H1 (cell line): ENCODE measurements around the gene B3GAT2. TPM values are rescaled to one million over a fixed set of nuclear protein-coding genes. Genes with fewer than 3 reads are reported as not detected.

Experiments used
- CTCF ChIA-PET: fragments of 300-600 bp; sonication (Branson Sonifier 250); formaldehyde crosslinking; loops from one replicate; lab custom pipeline; 2021; ENCODE audit not compliant: partially characterized antibody; lab: Charles Lee
- POLR2A ChIA-PET: fragments of 300-600 bp; sonication (Branson Sonifier 250); formaldehyde crosslinking; loops from one replicate; lab custom pipeline; 2021; ENCODE audit warnings: inconsistent platforms; ENCODE audit not compliant: partially characterized antibody; lab: Charles Lee
- DNase-seq, 2 experiments: peaks; one replicate each; pipeline versions ENCODE4 v3.0.0 to v3.0.0-alpha.2; 2010 to 2022; ENCODE audit warnings: low spot score in 2 of 2, low read depth in 1 of 2, mixed read lengths in 1 of 2
- FAIRE-seq: peaks from 2 replicates; lab custom pipeline; 2011; peaks lifted over from hg19 to GRCh38; lab: Jason Lieb, UNC
- H2AFZ ChIP-seq: 2 replicates; pipeline ENCODE4 v1.8.1; 2012; ENCODE audit warnings: low read length, inconsistent platforms
- H2AK5ac ChIP-seq: 2 replicates; pipeline ENCODE4 v1.6.1; 2013; ENCODE audit warnings: low read depth, low read length
- H2BK120ac ChIP-seq: replicated peaks from 2 replicates; pipeline ENCODE3; 2013; ENCODE audit warnings: low read depth, low read length, inconsistent platforms
- H2BK12ac ChIP-seq: 2 replicates; pipeline ENCODE4 v1.6.1; 2013; ENCODE audit warnings: low read depth, low read length
- H2BK15ac ChIP-seq: 2 replicates; pipeline ENCODE4 v1.6.1; 2013; ENCODE audit warnings: low read length
- H2BK20ac ChIP-seq: 2 replicates; pipeline ENCODE4 v1.6.1; 2013; ENCODE audit warnings: low read length
- H2BK5ac ChIP-seq: 2 replicates; pipeline ENCODE4 v1.6.1; 2013; ENCODE audit warnings: low read depth, low read length
- H3K14ac ChIP-seq: 2 replicates; pipeline ENCODE4 v1.6.1; 2013; ENCODE audit warnings: inconsistent platforms; ENCODE audit not compliant: insufficient read length
- H3K18ac ChIP-seq: 2 replicates; pipeline ENCODE4 v1.6.1; 2013; ENCODE audit warnings: low read length; ENCODE audit errors: extremely low read depth
- H3K23ac ChIP-seq: 2 replicates; pipeline ENCODE4 v1.6.1; 2013; ENCODE audit warnings: inconsistent platforms; ENCODE audit not compliant: insufficient read length
- H3K23me2 ChIP-seq: 2 replicates; pipeline ENCODE4 v1.6.1; 2013; ENCODE audit warnings: low read depth, low read length
- H3K27ac ChIP-seq: 2 replicates; pipeline ENCODE4 v1.6.1; 2011; ENCODE audit warnings: low read depth, low read length, inconsistent platforms
- H3K27me3 ChIP-seq, 4 experiments: replicated peaks in 1 of 4; 1 replicate in 1 of 4; 2 replicates in 3 of 4; pipeline versions ENCODE4 v1.6.1 to v1.8.1; 2011 to 2013; ENCODE audit warnings: low read length in 3 of 4, mild to moderate bottlenecking in 3 of 4, inconsistent platforms in 2 of 4, mixed read lengths in 2 of 4, moderate library complexity in 1 of 4; ENCODE audit not compliant: control insufficient read depth in 3 of 4, insufficient read depth in 3 of 4; ENCODE audit errors: extremely low read depth in 1 of 4
- H3K36me3 ChIP-seq, 4 experiments: 2 replicates each; pipeline versions ENCODE4 v1.6.1 to v1.8.1; 2011 to 2013; ENCODE audit warnings: mild to moderate bottlenecking in 4 of 4, low read length in 3 of 4, moderate library complexity in 2 of 4, control low read depth in 1 of 4, inconsistent platforms in 1 of 4; ENCODE audit not compliant: insufficient read depth in 4 of 4, control insufficient read depth in 2 of 4
- H3K4ac ChIP-seq: replicated peaks from 2 replicates; pipeline ENCODE3; 2013; ENCODE audit warnings: low read length, low read depth, mixed read lengths, inconsistent platforms; ENCODE audit not compliant: insufficient read length
- H3K4me1 ChIP-seq, 4 experiments: replicated peaks in 1 of 4; 1 replicate in 1 of 4; 2 replicates in 3 of 4; pipeline versions ENCODE4 v1.6.1 to v1.8.1; 2011 to 2013; ENCODE audit warnings: low read length in 3 of 4, inconsistent platforms in 2 of 4, mixed read lengths in 1 of 4; ENCODE audit not compliant: insufficient read depth in 4 of 4, control insufficient read depth in 3 of 4
- H3K4me2 ChIP-seq, 2 experiments: 2 replicates each; pipeline versions ENCODE4 v1.6.1 to v1.8.1; 2011 to 2013; ENCODE audit warnings: low read depth in 2 of 2, low read length in 2 of 2, control low read depth in 1 of 2, inconsistent platforms in 1 of 2, mild to moderate bottlenecking in 1 of 2; ENCODE audit not compliant: insufficient read depth in 1 of 2
- H3K4me3 ChIP-seq, 4 experiments: fragments of 200-600, 300-600 bp in 1 of 4; sonication (generic), shearing (Covaris generic), sonication (Bioruptor Twin) in 1 of 4; 2 replicates each; pipeline versions ENCODE4 v1.5.1 to v1.8.1; 2011 to 2016; ENCODE audit warnings: low read length in 4 of 4, low read depth in 3 of 4, control low read depth in 2 of 4, inconsistent platforms in 2 of 4, mild to moderate bottlenecking in 2 of 4, mixed read lengths in 1 of 4, moderate library complexity in 1 of 4; ENCODE audit not compliant: insufficient read depth in 2 of 4; ENCODE audit errors: extremely low read depth in 1 of 4
- H3K56ac ChIP-seq: replicated peaks from 2 replicates; pipeline ENCODE3; 2013; ENCODE audit warnings: low read depth, mild to moderate bottlenecking, mixed read lengths, low read length, inconsistent platforms; ENCODE audit not compliant: insufficient read length
- H3K79me1 ChIP-seq: 2 replicates; pipeline ENCODE4 v1.6.1; 2013; ENCODE audit warnings: low read depth, low read length, control low read depth
- H3K79me2 ChIP-seq, 2 experiments: 2 replicates each; pipeline versions ENCODE4 v1.6.1 to v1.8.1; 2012 to 2013; ENCODE audit warnings: low read length in 2 of 2, mild to moderate bottlenecking in 2 of 2, inconsistent platforms in 1 of 2; ENCODE audit not compliant: insufficient read depth in 2 of 2, control insufficient read depth in 1 of 2
- H3K9ac ChIP-seq, 4 experiments: replicated peaks in 1 of 4; 1 replicate in 1 of 4; 2 replicates in 3 of 4; pipeline versions ENCODE4 v1.6.1 to v1.8.1; 2011 to 2013; ENCODE audit warnings: low read depth in 3 of 4, low read length in 3 of 4, control low read depth in 2 of 4, mild to moderate bottlenecking in 2 of 4, moderate library complexity in 2 of 4, inconsistent platforms in 1 of 4; ENCODE audit errors: extremely low read depth in 1 of 4
- H3K9me3 ChIP-seq, 2 experiments: 2 replicates each; pipeline versions ENCODE4 v1.6.1 to v1.8.1; 2012 to 2013; ENCODE audit warnings: mild to moderate bottlenecking in 2 of 2, moderate library complexity in 2 of 2, control low read depth in 1 of 2, inconsistent platforms in 1 of 2, low read depth in 1 of 2, low read length in 1 of 2, mixed read lengths in 1 of 2; ENCODE audit not compliant: insufficient read depth in 2 of 2
- H4K20me1 ChIP-seq, 2 experiments: replicated peaks in 1 of 2; 2 replicates each; pipeline versions ENCODE3 to v1.8.1; 2011 to 2013; ENCODE audit warnings: inconsistent platforms in 2 of 2, low read length in 2 of 2, mild to moderate bottlenecking in 1 of 2; ENCODE audit not compliant: insufficient read depth in 2 of 2, control insufficient read depth in 1 of 2
- H4K5ac ChIP-seq: 2 replicates; pipeline ENCODE4 v1.6.1; 2013; ENCODE audit warnings: low read length, low read depth, mixed read lengths, inconsistent platforms; ENCODE audit not compliant: insufficient read length
- H4K8ac ChIP-seq: 2 replicates; pipeline ENCODE4 v1.8.0; 2013; ENCODE audit warnings: mild to moderate bottlenecking, moderate library complexity, low read length, inconsistent platforms; ENCODE audit not compliant: insufficient read depth; ENCODE audit errors: extremely low read depth
- H4K91ac ChIP-seq: replicated peaks from 2 replicates; pipeline ENCODE3; 2013; ENCODE audit warnings: low read length, mixed read lengths, inconsistent platforms; ENCODE audit not compliant: insufficient read length
- ASH2L ChIP-seq: fragments of 200-600, 300-600 bp; sonication (generic); IDR thresholded peaks from one replicate; pipeline ENCODE4 v1.7.1; 2017; ENCODE audit warnings: low read length
- CTBP2 ChIP-seq: IDR thresholded peaks from 2 replicates; pipeline ENCODE4 v1.7.0; 2011; ENCODE audit warnings: borderline replicate concordance, mild to moderate bottlenecking, moderate library complexity, mixed read lengths, low read length; ENCODE audit not compliant: insufficient read depth, insufficient read length
- EP300 ChIP-seq, 2 experiments: IDR thresholded peaks; 1 replicate in 1 of 2; 2 replicates in 1 of 2; pipeline ENCODE4 v1.6.1; 2011 to 2012; ENCODE audit warnings: low read depth in 2 of 2, low read length in 2 of 2, mild to moderate bottlenecking in 2 of 2, borderline replicate concordance in 1 of 2, inconsistent platforms in 1 of 2, moderate library complexity in 1 of 2
- GABPA ChIP-seq: IDR thresholded peaks from 2 replicates; pipeline ENCODE4 v1.6.1; 2011; ENCODE audit warnings: mild to moderate bottlenecking, low read length, moderate library complexity, borderline replicate concordance; ENCODE audit not compliant: insufficient read depth
- KDM1A ChIP-seq: fragments of 200-600, 300-600 bp; sonication (generic); IDR thresholded peaks from 2 replicates; pipeline ENCODE4 v1.7.1; 2016; ENCODE audit warnings: mild to moderate bottlenecking, low read length, borderline replicate concordance
- KDM5A ChIP-seq: fragments of 200-600 bp; IDR thresholded peaks from 2 replicates; pipeline ENCODE4 v1.7.1; 2012; ENCODE audit warnings: mild to moderate bottlenecking, low read length, inconsistent platforms, mixed read lengths
- RAD21 ChIP-seq, 2 experiments: IDR thresholded peaks in 1 of 2; conservative IDR thresholded peaks in 1 of 2; 2 replicates each; pipeline ENCODE4 v1.6.1; 2011; ENCODE audit warnings: low read depth in 2 of 2, low read length in 2 of 2, improper control_type of control experiment in 1 of 2, inconsistent platforms in 1 of 2, mild to moderate bottlenecking in 1 of 2, moderate library complexity in 1 of 2
- RFX5 ChIP-seq: IDR thresholded peaks from 2 replicates; pipeline ENCODE4 v1.6.1; 2011; ENCODE audit warnings: low read depth, low read length, improper control_type of control experiment, borderline replicate concordance
- SP4 ChIP-seq: IDR thresholded peaks from 2 replicates; pipeline ENCODE4 v1.6.1; 2012; ENCODE audit warnings: low read length, inconsistent platforms
- TBP ChIP-seq: IDR thresholded peaks from 2 replicates; pipeline ENCODE4 v1.6.1; 2011; ENCODE audit warnings: low read depth, low read length, improper control_type of control experiment
- WGBS, 2 experiments: shearing (Covaris generic) in 1 of 2; methylation state at CpG; one replicate each; pipeline versions ENCODE4 v1.1.6 to v1.1.7; 2013 to 2015; ENCODE audit warnings: low lambda C conversion rate in 2 of 2, mixed read lengths in 2 of 2, inconsistent platforms in 1 of 2, low coverage in 1 of 2, missing lambda C conversion rate in 1 of 2; ENCODE audit not compliant: insufficient replicate concordance in 2 of 2, insufficient coverage in 1 of 2, insufficient read length in 1 of 2; ENCODE audit errors: extremely low coverage in 1 of 2, missing lambda C conversion rate in 1 of 2; 5-methylcytosine and 5-hydroxymethylcytosine counted together
- polyA plus RNA-seq, 7 experiments: library from polyadenylated mRNA; depleted of rRNA in 3 of 7; stranded (reverse) in 5 of 7; unstranded in 2 of 7; fragments of >200 nt in 5 of 7; fragments of 200-250 nt in 2 of 7; gene quantifications; 1 replicate in 5 of 7; 2 replicates in 1 of 7; 4 replicates in 1 of 7; pipeline versions ENCODE4 v1.2.1 to v1.2.3, GENCODE V29; 2011 to 2013; ENCODE audit warnings: missing spikeins in 2 of 7, mixed read lengths in 2 of 7
- total RNA-seq: library from RNA; stranded (reverse); fragmentation: NEBNext Ultra II Directional; extraction: Animal tissue kit (Norgen Biotek cat#: 25700); gene quantifications from 2 replicates; pipeline ENCODE4 v1.2.1, GENCODE V29; 2021

Gene B3GAT2
- total and polyA plus RNA-seq, 2 of the 8 experiments (the other 6 are each of a cell fraction or from before 2014, with no cell fraction given), result 0.83 to 1.9 TPM

- no peaks in the 10 kb centered on the region for H3K79me2 ChIP-seq
- H2BK15ac ChIP-seq, result no peak overlapping the region
- H3K23ac ChIP-seq, result no peak overlapping the region
- H2AFZ ChIP-seq, result no peak overlapping the region
- H4K91ac ChIP-seq, result no peak overlapping the region
- no peaks in the 10 kb centered on the region for H3K79me1 ChIP-seq
- peaks cover 0 to 4% (median 1%) of the 10 kb centered on the region in 4 experiments; a peak in 4 of 7 replicates for H3K4me1 ChIP-seq
- FAIRE-seq, result no peak
- no peak overlapping the region for H2BK12ac ChIP-seq
- H4K5ac ChIP-seq, result no peak overlapping the region
- peaks cover 7 to 39% (median 30%) of the 10 kb centered on the region in 4 experiments for H3K27me3 ChIP-seq
- no peaks in the 10 kb centered on the region for H3K9me3 ChIP-seq
- DNase-seq, result no peak
- no peak overlapping the region for H3K56ac ChIP-seq
- H3K4me3 ChIP-seq, result no peak overlapping the region
- H4K8ac ChIP-seq, result no peak overlapping the region
- H2BK120ac ChIP-seq, result no peak overlapping the region
- H2BK5ac ChIP-seq, result no peak overlapping the region
- 56% methylated on average over 3 of the region's 3 CpGs; no CpG with 5 or more reads in 1 of the 2 experiments for WGBS, 2 experiments
- TF ChIP-seq EP300 (IDR thresholded peaks at IDR 0.05; ENCODE audit: borderline replicate concordance in 1 of 2, low read depth in 2 of 2, low read length in 2 of 2), result no peak
- no peak for TF ChIP-seq KDM5A
- TF ChIP-seq CTBP2, result no peak
- no peak for TF ChIP-seq ASH2L
- TF ChIP-seq KDM1A, result no peak
- no peak for TF ChIP-seq RAD21 (IDR thresholded peaks at IDR 0.05 in 1 of 2, conservative IDR thresholded peaks at IDR 0.05 in 1 of 2; ENCODE audit: low read depth in 2 of 2, low read length in 2 of 2)
- TF ChIP-seq GABPA, result no peak
- no peak for TF ChIP-seq TBP
- no peak for TF ChIP-seq RFX5
- TF ChIP-seq SP4, result no peak
- TF ChIP-seq, all 59 proteins: peak for 0
- H4K20me1 ChIP-seq, result no peaks in the 10 kb centered on the region
- H3K18ac ChIP-seq, result no peak overlapping the region
- H3K9ac ChIP-seq, result no peak overlapping the region
- peaks cover 15% of the 10 kb centered on the region; the same call in 1 of the 2 replicates for H3K23me2 ChIP-seq
- H3K27ac ChIP-seq, result no peak overlapping the region
- ChIA-PET CTCF (interaction anchor here (0.7 kb wide), 1 partner anchor 69 kb away, joined by 3 read pairs; no protein-coding TSS in a partner anchor), POLR2A (no interaction called here)
- H2BK20ac ChIP-seq, result no peak overlapping the region
- H2AK5ac ChIP-seq, result no peak overlapping the region
- H3K36me3 ChIP-seq, result no peaks in the 10 kb centered on the region
- no peak overlapping the region for H3K4ac ChIP-seq
- no peak overlapping the region for H3K14ac ChIP-seq
- no peak overlapping the region for H3K4me2 ChIP-seq
These were observed 4.2 kb downstream of the B3GAT2 start for GRCh38 chr6:70952608-70953165.
